GM12801 (cell line): ENCODE measurements around the gene SLC6A7.

Experiments used
- TF ChIP-seq, protein P1 (sequence below): IDR thresholded peaks from one replicate; pipeline ENCODE4 v1.5.1; 2011; ENCODE audit warnings: control low read depth; ENCODE audit not compliant: insufficient read length; ENCODE audit errors: extremely low read depth

SLC6A7 gene

DNA sequence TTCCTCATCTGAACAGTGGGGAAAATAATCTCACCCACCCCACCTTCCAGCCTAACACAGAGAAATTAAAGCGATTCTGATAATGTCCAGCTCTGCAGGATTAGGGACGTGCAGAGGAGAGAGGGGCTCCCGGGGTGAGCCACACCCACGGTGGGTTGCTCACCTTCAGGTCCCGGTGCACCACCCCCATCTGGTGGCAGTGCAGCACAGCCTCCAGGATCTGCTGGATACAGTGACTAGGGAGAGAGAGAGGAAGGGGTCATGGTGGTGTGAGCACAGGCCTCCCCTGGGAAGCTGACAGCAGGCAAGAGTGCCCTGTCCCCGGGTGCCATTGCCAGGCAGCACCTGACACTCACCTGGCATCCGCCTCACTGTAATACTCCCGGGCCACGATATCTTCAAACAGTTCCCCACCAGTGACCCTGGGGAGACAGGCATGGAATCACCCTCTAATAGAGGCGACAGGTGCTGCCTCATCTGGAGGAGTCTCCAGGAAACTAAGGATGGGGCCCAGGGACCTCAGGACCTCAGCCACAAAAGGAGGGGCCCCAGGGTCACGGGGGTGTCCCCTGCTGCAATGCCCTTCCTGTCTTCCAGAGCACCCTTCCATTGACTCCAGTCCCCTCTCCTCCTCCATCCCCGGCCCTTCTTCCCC is 66.7 kb downstream of the SLC6A7 start:
- TF ChIP-seq, protein P1, sequence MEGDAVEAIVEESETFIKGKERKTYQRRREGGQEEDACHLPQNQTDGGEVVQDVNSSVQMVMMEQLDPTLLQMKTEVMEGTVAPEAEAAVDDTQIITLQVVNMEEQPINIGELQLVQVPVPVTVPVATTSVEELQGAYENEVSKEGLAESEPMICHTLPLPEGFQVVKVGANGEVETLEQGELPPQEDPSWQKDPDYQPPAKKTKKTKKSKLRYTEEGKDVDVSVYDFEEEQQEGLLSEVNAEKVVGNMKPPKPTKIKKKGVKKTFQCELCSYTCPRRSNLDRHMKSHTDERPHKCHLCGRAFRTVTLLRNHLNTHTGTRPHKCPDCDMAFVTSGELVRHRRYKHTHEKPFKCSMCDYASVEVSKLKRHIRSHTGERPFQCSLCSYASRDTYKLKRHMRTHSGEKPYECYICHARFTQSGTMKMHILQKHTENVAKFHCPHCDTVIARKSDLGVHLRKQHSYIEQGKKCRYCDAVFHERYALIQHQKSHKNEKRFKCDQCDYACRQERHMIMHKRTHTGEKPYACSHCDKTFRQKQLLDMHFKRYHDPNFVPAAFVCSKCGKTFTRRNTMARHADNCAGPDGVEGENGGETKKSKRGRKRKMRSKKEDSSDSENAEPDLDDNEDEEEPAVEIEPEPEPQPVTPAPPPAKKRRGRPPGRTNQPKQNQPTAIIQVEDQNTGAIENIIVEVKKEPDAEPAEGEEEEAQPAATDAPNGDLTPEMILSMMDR = no peak

DNA sequence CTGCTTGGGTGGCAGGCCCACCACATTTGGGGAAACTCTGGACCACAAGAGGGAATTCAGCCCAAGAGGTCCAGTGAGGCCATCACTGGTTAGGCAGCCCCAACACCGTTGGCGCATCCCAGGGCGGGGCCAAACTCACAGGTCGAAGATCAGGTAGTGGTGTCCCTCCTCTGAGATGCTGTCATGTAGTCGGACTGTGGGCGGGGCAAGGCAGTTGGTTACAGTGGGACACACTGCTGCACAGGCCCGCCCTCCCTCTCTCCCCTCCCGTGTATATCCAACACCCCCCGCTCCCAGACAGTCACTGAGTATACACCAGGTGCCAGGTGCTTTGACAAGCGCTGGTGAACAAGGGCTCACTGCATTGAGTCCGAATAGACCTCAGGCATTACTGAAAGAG is 67.6 kb downstream of the SLC6A7 start:
- TF ChIP-seq, protein P1 = no peak

DNA sequence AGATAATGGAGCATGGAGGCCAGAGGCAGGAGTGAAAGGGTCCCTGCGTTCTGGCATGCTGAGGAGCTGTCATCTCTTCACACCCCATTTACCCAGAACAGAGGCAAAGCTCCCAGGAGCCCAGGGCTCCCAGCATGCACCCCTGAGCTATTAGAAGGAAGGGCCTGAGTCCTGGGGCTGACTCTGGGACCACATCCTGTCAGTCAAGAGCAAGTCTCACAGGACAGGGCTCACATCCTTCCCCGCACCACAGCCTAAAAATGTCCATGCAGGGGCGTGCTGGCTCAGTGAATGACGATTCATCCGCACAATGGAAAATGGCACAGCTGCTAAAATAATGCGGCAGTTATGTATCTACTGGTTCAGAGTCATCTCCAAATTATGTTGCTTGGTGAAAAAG is 68.3 kb downstream of the SLC6A7 start:
- TF ChIP-seq, protein P1 = no peak
